MG63 (cell line): ENCODE results near the gene PRUNE2. TPM values are rescaled to one million over a fixed set of nuclear protein-coding genes. Genes with fewer than 3 reads are reported as not detected.

Experiments
- total RNA-seq: library from RNA; depleted of rRNA; stranded (reverse); fragments of >200 nt; shearing (Covaris generic); gene quantifications from 2 replicates; pipeline ENCODE4 v1.2.3, GENCODE V29; 2014; ENCODE audit warnings: low replicate concordance; rRNA removed

PRUNE2 gene
- total RNA-seq, 1 experiment from 2014 or later, result 2.7 TPM

Other genes with a start within 250 kb of the PRUNE2 start
- not detected in 2 replicates for gene PCA3, start 141.7 kb downstream of the PRUNE2 start, total RNA-seq
- gene FOXB2, start 113.5 kb upstream of the PRUNE2 start, total RNA-seq, result not detected in 2 replicates